ENCODE data around the gene RARA. TPM values are rescaled to one million over a fixed set of nuclear protein-coding genes. Genes with fewer than 3 reads are reported as not detected.
"Not testable (repeated sequence)": the region's sequence is repeated elsewhere in the genome, so short reads cannot be mapped to it uniquely, and the experiment has no call there.

RARA gene
- total and polyA plus RNA-seq, 8 donors, result 6.8 to 19.7 (median 11.6) TPM

DNA sequence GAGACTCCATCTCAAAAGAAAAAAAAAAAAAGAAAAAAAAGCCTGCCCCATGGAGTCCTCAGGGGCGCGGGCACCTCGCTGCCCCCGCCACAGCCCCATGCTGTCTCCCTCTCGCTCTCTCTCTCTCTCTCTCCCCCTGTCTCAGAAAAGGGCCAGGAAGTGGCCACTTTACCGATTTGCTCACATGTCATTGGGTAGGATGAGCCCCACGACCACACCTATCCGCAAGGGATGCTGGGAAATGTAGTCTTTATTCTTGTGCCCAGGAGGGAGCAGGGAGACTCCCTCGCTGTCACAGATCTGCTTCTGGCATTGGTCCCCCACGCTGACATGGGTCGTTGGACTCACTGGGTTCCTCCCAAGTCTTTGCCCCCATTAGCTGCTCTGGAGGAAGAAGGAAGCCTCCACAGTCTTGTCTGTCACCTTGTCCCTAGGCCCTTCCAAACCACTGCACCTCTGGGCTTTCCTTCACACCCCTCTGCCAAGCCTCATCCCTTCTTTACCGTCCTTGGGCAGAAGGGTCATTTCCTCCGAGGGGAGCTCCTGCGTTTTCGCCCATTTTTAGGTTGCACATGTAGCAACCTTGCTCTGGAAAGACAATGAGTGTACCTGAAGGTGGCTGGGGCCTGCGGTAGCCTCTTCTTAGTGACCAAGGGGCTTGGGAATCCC is 62.4 kb downstream of the RARA start:
- no peak for FAIRE-seq
- ATAC-seq, result no peak
- DNase-seq, result no peak
- H3K27me3 ChIP-seq, result no peaks in the 10 kb centered on the region
- no peaks in the 10 kb centered on the region for H3K36me3 ChIP-seq
- 82 to 83% methylated on average over 13 to 16 of the region's 16 CpGs for WGBS, 2 donors
- intact Hi-C loops (cut with DNase I), result no loop called here
- H3K4me3 ChIP-seq, result no peak overlapping the region
- TF ChIP-seq, protein P1, sequence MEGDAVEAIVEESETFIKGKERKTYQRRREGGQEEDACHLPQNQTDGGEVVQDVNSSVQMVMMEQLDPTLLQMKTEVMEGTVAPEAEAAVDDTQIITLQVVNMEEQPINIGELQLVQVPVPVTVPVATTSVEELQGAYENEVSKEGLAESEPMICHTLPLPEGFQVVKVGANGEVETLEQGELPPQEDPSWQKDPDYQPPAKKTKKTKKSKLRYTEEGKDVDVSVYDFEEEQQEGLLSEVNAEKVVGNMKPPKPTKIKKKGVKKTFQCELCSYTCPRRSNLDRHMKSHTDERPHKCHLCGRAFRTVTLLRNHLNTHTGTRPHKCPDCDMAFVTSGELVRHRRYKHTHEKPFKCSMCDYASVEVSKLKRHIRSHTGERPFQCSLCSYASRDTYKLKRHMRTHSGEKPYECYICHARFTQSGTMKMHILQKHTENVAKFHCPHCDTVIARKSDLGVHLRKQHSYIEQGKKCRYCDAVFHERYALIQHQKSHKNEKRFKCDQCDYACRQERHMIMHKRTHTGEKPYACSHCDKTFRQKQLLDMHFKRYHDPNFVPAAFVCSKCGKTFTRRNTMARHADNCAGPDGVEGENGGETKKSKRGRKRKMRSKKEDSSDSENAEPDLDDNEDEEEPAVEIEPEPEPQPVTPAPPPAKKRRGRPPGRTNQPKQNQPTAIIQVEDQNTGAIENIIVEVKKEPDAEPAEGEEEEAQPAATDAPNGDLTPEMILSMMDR (IDR thresholded peaks at IDR 0.05), result no peak
- no peak overlapping the region for H3K27ac ChIP-seq
- H3K4me1 ChIP-seq, result no peaks in the 10 kb centered on the region
- H3K9me3 ChIP-seq, result no peaks in the 10 kb centered on the region

DNA sequence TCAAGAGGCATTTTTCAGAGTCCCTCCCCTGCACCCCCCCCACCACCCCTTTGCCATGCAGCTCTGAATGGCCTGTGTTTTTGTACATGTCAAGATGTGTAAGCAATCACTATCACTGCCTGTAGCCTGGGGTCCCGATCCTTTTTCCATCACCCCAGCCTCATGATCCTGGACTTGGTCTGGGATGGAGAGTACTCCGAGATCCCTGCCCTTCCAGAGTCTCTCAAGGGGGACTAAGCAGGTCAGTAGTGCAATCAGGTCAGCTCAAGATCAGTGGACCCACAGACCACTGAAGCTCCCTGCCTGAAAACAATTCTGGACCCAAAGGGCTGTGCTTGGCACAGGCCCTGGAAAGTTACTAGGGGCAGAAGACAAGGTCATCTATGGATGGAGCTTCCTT is 63.1 kb downstream of the RARA start:
- TF ChIP-seq, protein P1 (IDR thresholded peaks at IDR 0.05), result no peak
- no peak for FAIRE-seq
- Histone ChIP-seq H3K9me3 (no peaks in the 10 kb centered on the region), H3K4me3 (no peak overlapping the region), H3K27ac (no peak overlapping the region), H3K27me3 (no peaks in the 10 kb centered on the region), H3K4me1 (no peaks in the 10 kb centered on the region), H3K36me3 (no peaks in the 10 kb centered on the region)
- no peak for DNase-seq
- intact Hi-C loops (cut with DNase I), result no loop called here
- WGBS, 2 donors, result 90 to 97% methylated on average over 2 of the region's 2 CpGs
- no peak for ATAC-seq

GRCh38 chr17:40372644-40373043 is 63.7 kb downstream of the RARA start:
- WGBS, 2 donors, result 56 to 59% methylated on average over 4 of the region's 4 CpGs
- H3K27ac ChIP-seq; H3K9me3 ChIP-seq; H3K4me1 ChIP-seq; H3K4me3 ChIP-seq; DNase-seq; H3K27me3 ChIP-seq; intact Hi-C loops (cut with DNase I); ATAC-seq; FAIRE-seq; H3K36me3 ChIP-seq: not testable (repeated sequence)

DNA sequence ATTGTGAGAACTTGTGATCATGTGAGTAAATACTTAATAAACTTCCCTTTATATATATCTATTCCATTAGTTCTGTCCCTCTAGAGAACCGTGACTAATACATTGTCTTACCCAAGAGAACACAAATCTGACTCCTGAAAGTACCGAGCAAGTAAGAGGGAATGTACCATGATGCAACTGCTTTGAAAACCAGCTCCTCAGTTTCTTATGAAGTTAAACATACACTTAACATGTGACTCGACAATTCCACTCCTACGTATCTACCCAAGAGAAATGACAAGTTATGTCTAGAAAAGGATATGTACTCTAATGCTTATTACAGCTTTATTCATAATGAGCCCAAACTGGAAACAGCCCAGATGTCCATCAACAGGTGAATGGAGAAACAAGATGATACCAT is 64.3 kb downstream of the RARA start:
- DNase-seq (no peak), FAIRE-seq (no peak), ATAC-seq (no peak)
- no peak overlapping the region for H3K27ac ChIP-seq
- H3K27me3 ChIP-seq, result no peaks in the 10 kb centered on the region
- TF ChIP-seq, protein P1 (IDR thresholded peaks at IDR 0.05), result no peak
- no peak overlapping the region for H3K4me3 ChIP-seq
- no peaks in the 10 kb centered on the region for H3K4me1 ChIP-seq
- WGBS, 2 donors, result 79 to 85% methylated on average over 4 of the region's 4 CpGs
- H3K9me3 ChIP-seq, result no peaks in the 10 kb centered on the region
- intact Hi-C loops (cut with DNase I), result no loop called here
- no peaks in the 10 kb centered on the region for H3K36me3 ChIP-seq

DNA sequence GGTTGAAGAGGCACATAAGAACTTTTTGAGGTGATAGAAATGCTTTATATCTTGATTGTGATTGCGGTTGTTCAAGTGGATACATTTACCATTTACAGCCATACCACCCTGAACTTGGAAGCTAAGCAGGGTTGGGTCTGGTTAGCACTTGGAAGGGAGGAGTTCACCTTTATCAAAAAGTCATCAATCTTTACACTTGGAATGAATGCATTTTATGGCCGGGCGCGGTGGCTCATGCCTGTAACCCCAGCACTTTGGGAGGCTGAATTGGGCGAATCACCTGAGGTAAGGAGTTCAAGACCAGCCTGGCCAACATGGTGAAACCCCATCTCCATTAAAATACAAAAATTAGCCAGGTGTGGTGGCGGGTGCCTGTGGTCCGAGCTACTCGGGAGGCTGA is 65.0 kb downstream of the RARA start:
- no peaks in the 10 kb centered on the region for H3K9me3 ChIP-seq
- FAIRE-seq (no peak), DNase-seq (no peak), ATAC-seq (no peak)
- no peaks in the 10 kb centered on the region for H3K4me1 ChIP-seq
- intact Hi-C loops (cut with DNase I), result no loop called here
- H3K36me3 ChIP-seq, result no peaks in the 10 kb centered on the region
- H3K27ac ChIP-seq, result no peak overlapping the region
- TF ChIP-seq, protein P1 (IDR thresholded peaks at IDR 0.05), result no peak
- 62 to 72% methylated on average over 8 of the region's 8 CpGs for WGBS, 2 donors
- H3K27me3 ChIP-seq, result no peaks in the 10 kb centered on the region
- no peak overlapping the region for H3K4me3 ChIP-seq

All from pancreas (tissue), 10 donors.